Endothelial cell (in vitro differentiated cells): ENCODE data around the gene LAMP2. TPM values are rescaled to one million over a fixed set of nuclear protein-coding genes. Genes with fewer than 3 reads are reported as not detected.

Experiments
- DNase-seq: peaks from one replicate; pipeline ENCODE4 v3.0.0; 2021; ENCODE audit warnings: low spot score
- H3K27ac Mint-ChIP-seq: one replicate; pipeline ENCODE4 v1.8.0; 2021; ENCODE audit warnings: mixed read lengths, inconsistent platforms; ENCODE audit not compliant: unreplicated experiment
- H3K27me3 Mint-ChIP-seq: one replicate; pipeline ENCODE4 v1.8.0; 2021; ENCODE audit warnings: mild to moderate bottlenecking, moderate library complexity, mixed read lengths, inconsistent platforms; ENCODE audit not compliant: unreplicated experiment
- H3K36me3 Mint-ChIP-seq: one replicate; pipeline ENCODE4 v1.8.0; 2021; ENCODE audit warnings: mild to moderate bottlenecking, low read depth, mixed read lengths, inconsistent platforms; ENCODE audit not compliant: unreplicated experiment
- H3K4me1 Mint-ChIP-seq: one replicate; pipeline ENCODE4 v1.8.0; 2021; ENCODE audit warnings: mild to moderate bottlenecking, mixed read lengths, inconsistent platforms; ENCODE audit not compliant: unreplicated experiment
- H3K4me3 Mint-ChIP-seq: one replicate; pipeline ENCODE4 v1.8.0; 2021; ENCODE audit warnings: mild to moderate bottlenecking, mixed read lengths, inconsistent platforms; ENCODE audit not compliant: unreplicated experiment
- H3K9me3 Mint-ChIP-seq: one replicate; pipeline ENCODE4 v1.8.0; 2021; ENCODE audit warnings: mixed read lengths, inconsistent platforms; ENCODE audit not compliant: unreplicated experiment
- CTCF ChIP-seq: fragments of 200-600 bp; sonication (generic); IDR thresholded peaks from one replicate; pipeline ENCODE4 v1.5.0; 2021; ENCODE audit warnings: antibody characterized with exemption; ENCODE audit not compliant: unreplicated experiment
- total RNA-seq: library from RNA; stranded (reverse); fragmentation: NEBNext Ultra II Directional; extraction: Animal tissue kit (Norgen Biotek cat#: 25700); gene quantifications from one replicate; pipeline ENCODE4 v1.2.1, GENCODE V29; 2021; ENCODE audit not compliant: unreplicated experiment

Gene LAMP2
- total RNA-seq, 1 donor from 2014 or later: 67.5 TPM

GRCh38 chrX:120450163-120450562, 18.9 kb downstream of the LAMP2 start:
- no peaks in the 10 kb centered on the region for H3K27me3 Mint-ChIP-seq
- no peaks in the 10 kb centered on the region for H3K4me1 Mint-ChIP-seq
- no peak for DNase-seq
- peaks cover 3% of the 10 kb centered on the region for H3K36me3 Mint-ChIP-seq
- H3K27ac Mint-ChIP-seq: no peak overlapping the region
- TF ChIP-seq CTCF: no peak
- no peaks in the 10 kb centered on the region for H3K9me3 Mint-ChIP-seq
- no peak overlapping the region for H3K4me3 Mint-ChIP-seq

GRCh38 chrX:120446498-120446897, 22.6 kb downstream of the LAMP2 start:
- Mint-ChIP-seq H3K27me3 (no peaks in the 10 kb centered on the region), H3K4me1 (no peaks in the 10 kb centered on the region), H3K27ac (no peak overlapping the region), H3K36me3 (no peaks in the 10 kb centered on the region), H3K4me3 (no peak overlapping the region), H3K9me3 (no peaks in the 10 kb centered on the region)
- TF ChIP-seq CTCF: no peak
- no peak for DNase-seq

- no peak for DNase-seq
- Mint-ChIP-seq H3K27ac (no peak overlapping the region), H3K4me3 (no peak overlapping the region), H3K36me3 (no peaks in the 10 kb centered on the region), H3K27me3 (no peaks in the 10 kb centered on the region), H3K4me1 (no peaks in the 10 kb centered on the region), H3K9me3 (no peaks in the 10 kb centered on the region)
- no peak for TF ChIP-seq CTCF
Measured at GRCh38 chrX:120439921-120440320, 29.2 kb downstream of the LAMP2 start.

- no peaks in the 10 kb centered on the region for H3K27me3 Mint-ChIP-seq
- TF ChIP-seq CTCF: no peak
- peaks cover 15% of the 10 kb centered on the region for H3K4me1 Mint-ChIP-seq
- DNase-seq: no peak
- no peak overlapping the region for H3K4me3 Mint-ChIP-seq
- no peak overlapping the region for H3K27ac Mint-ChIP-seq
- no peaks in the 10 kb centered on the region for H3K9me3 Mint-ChIP-seq
- H3K36me3 Mint-ChIP-seq: no peaks in the 10 kb centered on the region
Measured at GRCh38 chrX:120429776-120430540, 39.1 kb downstream of the LAMP2 start.

- Mint-ChIP-seq H3K36me3 (no peaks in the 10 kb centered on the region), H3K27me3 (no peaks in the 10 kb centered on the region), H3K27ac (no peak overlapping the region), H3K4me3 (no peak overlapping the region), H3K9me3 (no peaks in the 10 kb centered on the region), H3K4me1 (peaks cover 12% of the 10 kb centered on the region)
- no peak for TF ChIP-seq CTCF
- DNase-seq: no peak
Measured at GRCh38 chrX:120428309-120428708, 40.8 kb downstream of the LAMP2 start.
